Endodermal cell (in vitro differentiated cells): Measurements from ENCODE around the gene JAKMIP2. TPM values are rescaled to one million over a fixed set of nuclear protein-coding genes. Genes with fewer than 3 reads are reported as not detected.
A peak's percentile ranks its signal among the peaks of the same experiment; 100 is the strongest.
"Not testable (repeated sequence)": the region's sequence is repeated elsewhere in the genome, so short reads cannot be mapped to it uniquely, and the experiment has no call there.

Experiments
- DNase-seq: peaks from one replicate; pipeline ENCODE4 v3.0.0-alpha.2; 2017
- H3K27ac ChIP-seq: 2 replicates; pipeline ENCODE4 v1.5.1; 2013; ENCODE audit warnings: mild to moderate bottlenecking, low read depth, low read length, moderate library complexity
- H3K27me3 ChIP-seq: 2 replicates; pipeline ENCODE4 v1.6.1; 2013; ENCODE audit warnings: mild to moderate bottlenecking, low read length, moderate library complexity; ENCODE audit not compliant: insufficient read depth, control insufficient read depth, poor library complexity, severe bottlenecking
- H3K36me3 ChIP-seq: 2 replicates; pipeline ENCODE4 v1.7.0; 2013; ENCODE audit warnings: mild to moderate bottlenecking, low read length, moderate library complexity; ENCODE audit not compliant: control insufficient read depth, insufficient read depth
- H3K4me1 ChIP-seq: one replicate; pipeline ENCODE4 v1.7.0; 2013; ENCODE audit warnings: low read length; ENCODE audit not compliant: control insufficient read depth, insufficient read depth
- H3K4me3 ChIP-seq: 2 replicates; pipeline ENCODE4 v1.5.1; 2013; ENCODE audit warnings: mild to moderate bottlenecking, low read length, moderate library complexity
- H3K9ac ChIP-seq: 2 replicates; pipeline ENCODE4 v1.6.1; 2013; ENCODE audit warnings: mild to moderate bottlenecking, low read length, moderate library complexity; ENCODE audit not compliant: poor library complexity, severe bottlenecking; ENCODE audit errors: extremely low read depth
- H3K9me3 ChIP-seq: 2 replicates; pipeline ENCODE4 v1.6.1; 2013; ENCODE audit warnings: mild to moderate bottlenecking, low read length, moderate library complexity; ENCODE audit not compliant: control insufficient read depth
- H3K27ac Mint-ChIP-seq: 2 replicates; pipeline ENCODE4 v1.8.0; 2020; ENCODE audit warnings: mixed read lengths
- H3K27me3 Mint-ChIP-seq: 2 replicates; pipeline ENCODE4 v1.8.0; 2021; ENCODE audit warnings: mild to moderate bottlenecking, mixed read lengths; ENCODE audit not compliant: insufficient read depth
- H3K36me3 Mint-ChIP-seq: 2 replicates; pipeline ENCODE4 v1.8.0; 2020; ENCODE audit warnings: low read depth, mixed read lengths
- H3K4me1 Mint-ChIP-seq: 2 replicates; pipeline ENCODE4 v1.8.0; 2020; ENCODE audit warnings: mixed read lengths
- H3K4me3 Mint-ChIP-seq: 2 replicates; pipeline ENCODE4 v1.8.0; 2020; ENCODE audit warnings: mild to moderate bottlenecking, moderate library complexity, mixed read lengths
- H3K9me3 Mint-ChIP-seq: 2 replicates; pipeline ENCODE4 v1.8.0; 2020; ENCODE audit warnings: mild to moderate bottlenecking, mixed read lengths
- WGBS, 2 experiments: methylation state at CpG; one replicate each; pipeline versions ENCODE4 v1.1.5 to v1.1.7; 2013; ENCODE audit warnings: missing lambda C conversion rate in 2 of 2, mixed read lengths in 1 of 2; ENCODE audit not compliant: insufficient coverage in 1 of 2, insufficient read length in 1 of 2; 5-methylcytosine and 5-hydroxymethylcytosine counted together
- total RNA-seq, 2 donors: library from RNA; stranded (reverse); fragmentation: NEBNext Ultra II Directional in 1 of 2; extraction: Animal tissue kit (Norgen Biotek cat#: 25700) in 1 of 2; gene quantifications; 2 replicates in 1 of 2; 3 replicates in 1 of 2; pipeline ENCODE4 v1.2.1, GENCODE V29; 2021
- TF ChIP-seq, protein P1 (sequence below): fragments of 200-600 bp; sonication (generic); conservative IDR thresholded peaks from 2 replicates; pipeline ENCODE4 v1.5.0; 2021; ENCODE audit warnings: antibody characterized with exemption, mild to moderate bottlenecking

Gene JAKMIP2
- total RNA-seq, 2 donors from 2014 or later, result 6.9 to 16.7 TPM

GRCh38 chr5:147826361-147826760 is 43.8 kb upstream of the JAKMIP2 start:
- TF ChIP-seq, protein P1, sequence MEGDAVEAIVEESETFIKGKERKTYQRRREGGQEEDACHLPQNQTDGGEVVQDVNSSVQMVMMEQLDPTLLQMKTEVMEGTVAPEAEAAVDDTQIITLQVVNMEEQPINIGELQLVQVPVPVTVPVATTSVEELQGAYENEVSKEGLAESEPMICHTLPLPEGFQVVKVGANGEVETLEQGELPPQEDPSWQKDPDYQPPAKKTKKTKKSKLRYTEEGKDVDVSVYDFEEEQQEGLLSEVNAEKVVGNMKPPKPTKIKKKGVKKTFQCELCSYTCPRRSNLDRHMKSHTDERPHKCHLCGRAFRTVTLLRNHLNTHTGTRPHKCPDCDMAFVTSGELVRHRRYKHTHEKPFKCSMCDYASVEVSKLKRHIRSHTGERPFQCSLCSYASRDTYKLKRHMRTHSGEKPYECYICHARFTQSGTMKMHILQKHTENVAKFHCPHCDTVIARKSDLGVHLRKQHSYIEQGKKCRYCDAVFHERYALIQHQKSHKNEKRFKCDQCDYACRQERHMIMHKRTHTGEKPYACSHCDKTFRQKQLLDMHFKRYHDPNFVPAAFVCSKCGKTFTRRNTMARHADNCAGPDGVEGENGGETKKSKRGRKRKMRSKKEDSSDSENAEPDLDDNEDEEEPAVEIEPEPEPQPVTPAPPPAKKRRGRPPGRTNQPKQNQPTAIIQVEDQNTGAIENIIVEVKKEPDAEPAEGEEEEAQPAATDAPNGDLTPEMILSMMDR, result no peak
- Mint-ChIP-seq H3K9me3 (no peaks in the 10 kb centered on the region), H3K4me3 (no peak overlapping the region), H3K27ac (no peak overlapping the region), H3K4me1 (peaks cover under 1% of the 10 kb centered on the region), H3K27me3 (no peaks in the 10 kb centered on the region), H3K36me3 (no peaks in the 10 kb centered on the region)
- Histone ChIP-seq H3K27ac (no peak overlapping the region), H3K9ac (no peak overlapping the region), H3K4me1 (no peaks in the 10 kb centered on the region), H3K36me3 (no peaks in the 10 kb centered on the region), H3K4me3 (no peak overlapping the region), H3K27me3 (no peaks in the 10 kb centered on the region), H3K9me3 (no peaks in the 10 kb centered on the region)
- no peak for DNase-seq
- 91 to 100% methylated on average over 2 of the region's 2 CpGs for WGBS, 2 experiments

- Mint-ChIP-seq H3K27me3 (no peaks in the 10 kb centered on the region), H3K9me3 (no peaks in the 10 kb centered on the region), H3K27ac (no peak overlapping the region), H3K4me3 (no peak overlapping the region), H3K36me3 (no peaks in the 10 kb centered on the region), H3K4me1 (no peaks in the 10 kb centered on the region)
- DNase-seq, result peak; percentile 71
- Histone ChIP-seq H3K36me3 (no peaks in the 10 kb centered on the region), H3K27me3 (no peaks in the 10 kb centered on the region), H3K9ac (no peak overlapping the region), H3K9me3 (no peaks in the 10 kb centered on the region), H3K4me3 (no peak overlapping the region), H3K27ac (no peak overlapping the region), H3K4me1 (no peaks in the 10 kb centered on the region)
- 26 to 29% methylated on average over 1 to 4 of the region's 4 CpGs for WGBS, 2 experiments
- TF ChIP-seq, protein P1, result peak; percentile 94
These were observed 40.4 kb upstream of the JAKMIP2 start for GRCh38 chr5:147822686-147823491.

- H3K27me3 Mint-ChIP-seq, H3K27ac Mint-ChIP-seq: not testable (repeated sequence)
- 87 to 100% methylated on average over 2 to 3 of the region's 3 CpGs for WGBS, 2 experiments
These were observed 39.7 kb upstream of the JAKMIP2 start for GRCh38 chr5:147822222-147822621.

More at GRCh38 chr5:147822222-147822621, 39.7 kb upstream of the JAKMIP2 start:
- not testable (repeated sequence) for H3K9ac ChIP-seq, H3K36me3 Mint-ChIP-seq, H3K9me3 Mint-ChIP-seq, H3K27me3 ChIP-seq, H3K4me1 Mint-ChIP-seq, H3K9me3 ChIP-seq, H3K4me3 ChIP-seq, H3K4me1 ChIP-seq, H3K4me3 Mint-ChIP-seq, H3K27ac ChIP-seq, H3K36me3 ChIP-seq, DNase-seq
